HG03460 (cell line): ENCODE results near the gene ACSS1.

Experiments
- ATAC-seq: cut with Tn5 transposase; IDR thresholded peaks from one replicate; pipeline ENCODE4 v1.9.1; 2021; ENCODE audit not compliant: unreplicated experiment

ACSS1 gene

DNA sequence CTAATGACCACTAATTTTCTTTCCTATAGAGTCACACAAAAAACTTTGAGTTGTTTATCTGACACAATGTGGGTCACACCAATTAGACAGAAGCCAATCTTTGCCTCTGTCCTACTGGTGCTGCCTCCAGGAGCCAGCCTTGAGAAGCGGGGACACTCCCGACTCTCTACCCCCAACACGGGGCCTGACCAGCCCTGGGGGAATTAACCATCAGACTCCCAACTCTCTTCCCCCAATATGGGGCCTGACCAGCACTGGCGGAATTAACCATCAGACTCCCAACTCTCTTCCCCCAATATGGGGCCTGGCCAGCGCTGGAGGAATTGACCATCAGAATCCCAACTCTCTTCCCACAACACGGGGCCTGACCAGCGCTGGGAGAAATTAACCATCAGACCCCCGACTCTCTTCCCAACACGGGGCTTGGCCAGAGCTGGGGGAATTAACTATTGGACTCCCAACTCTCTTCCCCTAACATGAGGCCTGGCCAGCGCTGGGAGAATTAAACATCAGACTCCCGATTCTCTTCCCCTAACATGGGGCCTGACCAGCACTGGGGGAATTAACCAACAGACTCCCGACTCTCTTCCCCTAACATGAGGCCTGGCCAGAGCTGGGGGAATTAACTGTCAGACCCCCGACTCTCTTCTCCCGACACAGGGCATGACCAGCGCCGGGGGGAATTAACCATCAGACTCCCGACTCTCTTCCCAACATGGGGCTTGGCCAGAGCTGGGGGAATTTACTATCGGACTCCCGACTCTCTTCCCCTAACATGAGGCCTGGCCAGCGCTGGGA, 96.4 kb downstream of the ACSS1 start:
- no peak for ATAC-seq

DNA sequence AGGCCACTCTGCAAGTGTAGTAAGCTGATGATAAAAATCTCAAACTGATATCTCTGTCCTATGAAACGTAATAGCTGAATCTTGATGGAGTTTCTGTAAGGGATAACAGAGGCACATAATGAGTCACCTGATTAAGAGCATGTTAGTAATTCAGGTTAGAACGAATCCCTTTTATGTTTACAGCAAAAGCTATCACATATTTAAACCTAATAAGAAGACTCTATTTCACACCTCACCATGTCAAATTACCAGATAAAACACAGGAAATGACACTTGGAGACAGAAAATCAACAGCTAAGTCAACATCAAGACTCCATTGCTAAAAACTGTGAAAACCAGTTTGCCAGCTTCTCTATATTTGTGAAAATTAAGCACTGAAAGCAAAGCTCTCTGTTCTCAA, 97.1 kb downstream of the ACSS1 start:
- ATAC-seq = no peak

DNA sequence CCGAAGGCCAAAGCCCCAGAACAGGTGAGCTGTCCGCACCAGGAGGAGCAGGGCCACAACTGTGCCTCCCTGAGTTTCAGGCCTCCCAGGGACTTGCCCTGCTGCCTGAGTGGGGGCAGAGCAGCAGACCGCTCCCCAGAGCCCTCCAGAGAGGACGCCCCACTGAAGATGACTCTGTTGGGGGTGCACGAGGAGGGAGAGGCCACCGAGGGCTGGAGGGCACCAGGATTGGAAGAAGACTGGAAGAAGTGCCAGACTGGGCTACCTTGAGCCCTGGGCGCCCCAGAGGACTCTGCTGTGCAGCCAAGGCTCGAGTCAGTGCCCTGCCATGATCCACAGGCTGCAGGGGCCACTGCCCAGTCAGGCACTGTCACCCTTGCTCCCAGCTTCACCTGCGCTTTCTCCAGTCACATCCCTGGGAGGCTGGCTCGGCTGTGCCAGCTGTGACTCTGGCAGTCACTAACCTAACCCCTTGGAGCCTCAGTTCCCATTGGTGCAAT, 97.6 kb downstream of the ACSS1 start:
- no peak for ATAC-seq

GRCh38 chr20:24959591-24960301, 98.2 kb downstream of the ACSS1 start:
- no peak for ATAC-seq

- ATAC-seq = no peak
Measured at GRCh38 chr20:24958506-24959385, 99.2 kb downstream of the ACSS1 start.

- ATAC-seq = no peak
Measured at GRCh38 chr20:24957326-24958016, 100.5 kb downstream of the ACSS1 start.
